CD4-positive, alpha-beta T cell treated with Interleukin-4 for 1 hour (primary cell): ENCODE measurements around the gene ANHX.
A peak's percentile ranks its signal among the peaks of the same experiment; 100 is the strongest.

ENCODE experiments used
- DNase-seq, 2 donors: peaks; one replicate each; pipeline ENCODE4 v3.0.0-alpha.2; 2020 to 2022

ANHX gene

GRCh38 chr12:133202493-133203343 is 33.0 kb downstream of the ANHX start:
- no peak for DNase-seq

- DNase-seq, result no peak
Observed at GRCh38 chr12:133201888-133202287, 33.8 kb downstream of the ANHX start.

GRCh38 chr12:133192847-133193246 is 42.8 kb downstream of the ANHX start:
- DNase-seq, result no peak

GRCh38 chr12:133190176-133190575 is 45.5 kb downstream of the ANHX start:
- no peak for DNase-seq

GRCh38 chr12:133181238-133181959 is 54.3 kb downstream of the ANHX start, which contains the start of gene ZNF268:
TSS of gene ZNF268 (plus strand) at chr12:133181495. CDS start at chr12:133181998, 503 bp downstream.
- DNase-seq, result peak; percentile 92 to 93

GRCh38 chr12:133180669-133181068 is 55.0 kb downstream of the ANHX start:
- no peak for DNase-seq

GRCh38 chr12:133174901-133175300 is 60.8 kb downstream of the ANHX start:
- no peak for DNase-seq

- no peak for DNase-seq
Observed at GRCh38 chr12:133172491-133172890, 63.2 kb downstream of the ANHX start.
